Measurements from ENCODE around the gene TNKS2. TPM values are rescaled to one million over a fixed set of nuclear protein-coding genes. Genes with fewer than 3 reads are reported as not detected.

TNKS2 gene
- total RNA-seq, 1 donor from 2014 or later: 53.4 TPM

DNA sequence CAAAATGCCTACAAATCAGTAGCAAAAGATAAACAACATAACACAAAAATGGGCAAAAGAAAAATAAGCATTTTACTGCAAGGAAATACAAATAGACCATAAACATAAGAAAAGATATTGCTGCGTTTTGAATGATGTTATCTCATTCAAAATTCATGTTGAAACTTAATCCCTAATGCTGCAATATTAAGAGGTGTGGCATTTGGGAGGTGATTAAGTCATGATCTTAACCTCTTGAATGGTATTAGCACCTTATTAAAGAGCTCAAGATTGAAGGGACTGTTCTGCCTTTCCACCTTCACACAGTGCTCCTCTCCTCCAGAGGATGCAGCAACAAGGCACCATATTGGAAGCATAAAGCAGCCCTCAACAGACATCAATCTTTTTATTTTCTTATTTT is 12.4 kb upstream of the TNKS2 start:
- no peaks in the 10 kb centered on the region for H4K20me1 ChIP-seq (ENCODE audit: low read depth)
- H3K4me1 ChIP-seq: peaks cover 6% of the 10 kb centered on the region
- H2AFZ ChIP-seq (replicated peaks): no peak overlapping the region
- H3K36me3 ChIP-seq: no peaks in the 10 kb centered on the region
- H3K4me1 Mint-ChIP-seq: no peaks in the 10 kb centered on the region
- H3K4me2 ChIP-seq: no peak overlapping the region
- H3F3A ChIP-seq (ENCODE audit: low read depth): no peaks in the 10 kb centered on the region
- no peaks in the 10 kb centered on the region for H3K9me3 Mint-ChIP-seq
- no peaks in the 10 kb centered on the region for H3K27me3 Mint-ChIP-seq (ENCODE audit: insufficient read depth, low read depth)
- DNase-seq (ENCODE audit: low spot score): no peak
- no peak overlapping the region for H3K4me3 ChIP-seq
- no peaks in the 10 kb centered on the region for H3K36me3 Mint-ChIP-seq
- H3K4me3 Mint-ChIP-seq: no peak overlapping the region
- TF ChIP-seq, protein P1, sequence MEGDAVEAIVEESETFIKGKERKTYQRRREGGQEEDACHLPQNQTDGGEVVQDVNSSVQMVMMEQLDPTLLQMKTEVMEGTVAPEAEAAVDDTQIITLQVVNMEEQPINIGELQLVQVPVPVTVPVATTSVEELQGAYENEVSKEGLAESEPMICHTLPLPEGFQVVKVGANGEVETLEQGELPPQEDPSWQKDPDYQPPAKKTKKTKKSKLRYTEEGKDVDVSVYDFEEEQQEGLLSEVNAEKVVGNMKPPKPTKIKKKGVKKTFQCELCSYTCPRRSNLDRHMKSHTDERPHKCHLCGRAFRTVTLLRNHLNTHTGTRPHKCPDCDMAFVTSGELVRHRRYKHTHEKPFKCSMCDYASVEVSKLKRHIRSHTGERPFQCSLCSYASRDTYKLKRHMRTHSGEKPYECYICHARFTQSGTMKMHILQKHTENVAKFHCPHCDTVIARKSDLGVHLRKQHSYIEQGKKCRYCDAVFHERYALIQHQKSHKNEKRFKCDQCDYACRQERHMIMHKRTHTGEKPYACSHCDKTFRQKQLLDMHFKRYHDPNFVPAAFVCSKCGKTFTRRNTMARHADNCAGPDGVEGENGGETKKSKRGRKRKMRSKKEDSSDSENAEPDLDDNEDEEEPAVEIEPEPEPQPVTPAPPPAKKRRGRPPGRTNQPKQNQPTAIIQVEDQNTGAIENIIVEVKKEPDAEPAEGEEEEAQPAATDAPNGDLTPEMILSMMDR (IDR thresholded peaks at IDR 0.05): no peak
- TF ChIP-seq EZH2phosphoT487 (IDR thresholded peaks at IDR 0.05) (no peak), EZH2 (IDR thresholded peaks at IDR 0.05) (no peak)
- H3K27me3 ChIP-seq: no peaks in the 10 kb centered on the region
- no peaks in the 10 kb centered on the region for H3K9me3 ChIP-seq (ENCODE audit: low read depth)
- no peak overlapping the region for H3K9ac ChIP-seq
- no peak overlapping the region for H3K27ac ChIP-seq
- H3K79me2 ChIP-seq (ENCODE audit: low read depth): no peaks in the 10 kb centered on the region
- H3K27ac Mint-ChIP-seq: no peak overlapping the region

DNA sequence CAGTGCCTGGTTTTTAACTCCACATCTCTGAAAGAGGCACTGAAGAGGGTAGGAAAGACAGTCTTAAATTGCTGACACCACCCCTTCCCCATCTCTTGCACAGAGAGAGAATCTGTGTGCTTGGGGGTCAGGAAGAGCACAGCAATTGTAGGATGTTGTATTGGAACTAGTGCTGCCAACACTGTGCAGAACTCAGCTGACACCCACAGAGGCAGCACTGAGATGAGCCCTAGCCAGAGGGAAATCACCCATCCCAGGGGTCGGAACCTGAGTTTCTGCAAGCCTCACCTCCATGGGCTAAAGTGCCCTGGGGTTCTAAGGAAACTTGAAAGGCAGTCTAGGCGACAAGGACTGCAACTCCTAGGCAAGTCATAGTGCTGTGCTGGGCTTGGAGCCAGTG is 11.0 kb upstream of the TNKS2 start:
- Histone ChIP-seq H3K9me3 (ENCODE audit: low read depth) (no peaks in the 10 kb centered on the region), H3K4me1 (peaks cover 6% of the 10 kb centered on the region), H3F3A (ENCODE audit: low read depth) (no peaks in the 10 kb centered on the region), H3K27me3 (no peaks in the 10 kb centered on the region), H3K27ac (no peak overlapping the region), H3K9ac (no peak overlapping the region), H4K20me1 (ENCODE audit: low read depth) (no peaks in the 10 kb centered on the region), H3K79me2 (ENCODE audit: low read depth) (no peaks in the 10 kb centered on the region), H3K4me3 (no peak overlapping the region), H3K36me3 (no peaks in the 10 kb centered on the region), H2AFZ (replicated peaks) (peak overlapping the region; percentile 22), H3K4me2 (no peak overlapping the region)
- H3K36me3 Mint-ChIP-seq: no peaks in the 10 kb centered on the region
- H3K27me3 Mint-ChIP-seq (ENCODE audit: insufficient read depth, low read depth): no peaks in the 10 kb centered on the region
- no peak for DNase-seq (ENCODE audit: low spot score)
- H3K4me1 Mint-ChIP-seq: no peaks in the 10 kb centered on the region
- TF ChIP-seq EZH2phosphoT487 (IDR thresholded peaks at IDR 0.05) (no peak), EZH2 (IDR thresholded peaks at IDR 0.05) (no peak)
- TF ChIP-seq, protein P1 (IDR thresholded peaks at IDR 0.05): no peak
- peaks cover 2% of the 10 kb centered on the region for H3K9me3 Mint-ChIP-seq
- H3K27ac Mint-ChIP-seq: no peak overlapping the region
- H3K4me3 Mint-ChIP-seq: no peak overlapping the region

DNA sequence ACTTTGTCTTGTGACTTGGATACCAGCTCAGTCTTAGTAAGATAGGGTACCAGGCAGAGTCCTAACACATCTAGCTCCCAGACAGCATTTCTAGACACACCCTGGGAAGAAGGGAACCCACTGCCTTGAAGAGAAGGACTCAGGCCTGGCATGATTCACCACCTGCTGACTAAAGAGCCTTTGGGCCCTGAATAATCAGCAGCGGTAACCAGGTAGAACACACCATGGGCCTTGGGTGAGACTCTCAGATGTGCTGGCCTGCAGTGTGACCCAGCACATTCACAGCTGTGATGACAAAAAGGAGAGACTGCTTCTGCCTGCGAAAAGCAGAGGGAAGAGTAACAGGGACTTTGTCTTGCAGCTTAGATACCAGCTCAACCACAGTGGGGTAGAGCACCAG is 10.4 kb upstream of the TNKS2 start:
- Mint-ChIP-seq H3K9me3 (peaks cover 2% of the 10 kb centered on the region), H3K27ac (no peak overlapping the region), H3K4me3 (no peak overlapping the region), H3K36me3 (peaks cover 3% of the 10 kb centered on the region), H3K27me3 (ENCODE audit: insufficient read depth, low read depth) (no peaks in the 10 kb centered on the region), H3K4me1 (no peaks in the 10 kb centered on the region)
- Histone ChIP-seq H3K36me3 (no peaks in the 10 kb centered on the region), H4K20me1 (ENCODE audit: low read depth) (no peaks in the 10 kb centered on the region), H3K4me1 (peaks cover 6% of the 10 kb centered on the region), H3K4me2 (no peak overlapping the region), H3K9ac (no peak overlapping the region), H3F3A (ENCODE audit: low read depth) (no peaks in the 10 kb centered on the region), H2AFZ (replicated peaks) (peak overlapping the region; percentile 22), H3K79me2 (ENCODE audit: low read depth) (no peaks in the 10 kb centered on the region), H3K9me3 (ENCODE audit: low read depth) (no peaks in the 10 kb centered on the region), H3K27me3 (no peaks in the 10 kb centered on the region), H3K27ac (no peak overlapping the region), H3K4me3 (no peak overlapping the region)
- no peak for DNase-seq (ENCODE audit: low spot score)
- TF ChIP-seq EZH2phosphoT487 (IDR thresholded peaks at IDR 0.05): no peak
- no peak for TF ChIP-seq EZH2 (IDR thresholded peaks at IDR 0.05)
- TF ChIP-seq, protein P1 (IDR thresholded peaks at IDR 0.05): no peak

Measured in neural progenitor cell (in vitro differentiated cells).